Mesodermal cell (in vitro differentiated cells): Measurements from ENCODE around the gene POMGNT2.

ENCODE experiments used
- H3K27ac ChIP-seq: 2 replicates; pipeline ENCODE4 v1.7.0; 2013; ENCODE audit warnings: mild to moderate bottlenecking, low read depth, low read length, moderate library complexity; ENCODE audit not compliant: severe bottlenecking
- H3K36me3 ChIP-seq: 2 replicates; pipeline ENCODE4 v1.7.1; 2013; ENCODE audit warnings: mild to moderate bottlenecking, low read length, moderate library complexity; ENCODE audit not compliant: control insufficient read depth, insufficient read depth
- H3K4me1 ChIP-seq: one replicate; pipeline ENCODE4 v1.7.1; 2013; ENCODE audit warnings: mild to moderate bottlenecking, low read length; ENCODE audit not compliant: insufficient read depth, control insufficient read depth, poor library complexity, severe bottlenecking
- H3K4me3 ChIP-seq: 2 replicates; pipeline ENCODE4 v1.7.0; 2013; ENCODE audit warnings: low read length, control low read depth, mild to moderate bottlenecking; ENCODE audit not compliant: insufficient read depth, poor library complexity, severe bottlenecking; ENCODE audit errors: extremely low read depth
- H3K9me3 ChIP-seq: 2 replicates; pipeline ENCODE4 v1.7.1; 2013; ENCODE audit warnings: mild to moderate bottlenecking, low read length, moderate library complexity; ENCODE audit not compliant: control insufficient read depth
- WGBS, 2 experiments: methylation state at CpG; one replicate each; pipeline ENCODE4 v1.1.5; 2013; ENCODE audit warnings: missing lambda C conversion rate in 2 of 2; ENCODE audit not compliant: insufficient coverage in 2 of 2; 5-methylcytosine and 5-hydroxymethylcytosine counted together

Gene POMGNT2

GRCh38 chr3:43102773-43103480 lies 3.0 kb downstream of the POMGNT2 start:
- H3K4me3 ChIP-seq = no peak overlapping the region
- WGBS, 2 experiments = 94 to 100% methylated on average over 1 to 2 of the region's 2 CpGs
- no peaks in the 10 kb centered on the region for H3K9me3 ChIP-seq
- H3K27ac ChIP-seq = peak overlapping the region; percentile 10
- no peaks in the 10 kb centered on the region for H3K36me3 ChIP-seq
- no peaks in the 10 kb centered on the region for H3K4me1 ChIP-seq

GRCh38 chr3:43098761-43099160 lies 7.1 kb downstream of the POMGNT2 start:
- no peaks in the 10 kb centered on the region for H3K4me1 ChIP-seq
- no peaks in the 10 kb centered on the region for H3K9me3 ChIP-seq
- H3K36me3 ChIP-seq = no peaks in the 10 kb centered on the region
- 87 to 93% methylated on average over 8 of the region's 8 CpGs for WGBS, 2 experiments
- no peak overlapping the region for H3K27ac ChIP-seq
- no peak overlapping the region for H3K4me3 ChIP-seq

- Histone ChIP-seq H3K36me3 (no peaks in the 10 kb centered on the region), H3K9me3 (no peaks in the 10 kb centered on the region), H3K4me3 (no peak overlapping the region), H3K27ac (no peak overlapping the region), H3K4me1 (no peaks in the 10 kb centered on the region)
- WGBS, 2 experiments = 85 to 87% methylated on average over 4 of the region's 5 CpGs
Observed at GRCh38 chr3:43097400-43098080, 8.3 kb downstream of the POMGNT2 start.

GRCh38 chr3:43096761-43097160 lies 9.1 kb downstream of the POMGNT2 start:
- WGBS, 2 experiments = 90 to 100% methylated on average over 2 of the region's 3 CpGs
- Histone ChIP-seq H3K36me3 (no peaks in the 10 kb centered on the region), H3K27ac (no peak overlapping the region), H3K4me1 (no peaks in the 10 kb centered on the region), H3K4me3 (no peak overlapping the region), H3K9me3 (no peaks in the 10 kb centered on the region)

- Histone ChIP-seq H3K36me3 (no peaks in the 10 kb centered on the region), H3K4me3 (no peak overlapping the region), H3K9me3 (no peaks in the 10 kb centered on the region), H3K4me1 (no peaks in the 10 kb centered on the region), H3K27ac (no peak overlapping the region)
- 88 to 94% methylated on average over 2 to 3 of the region's 5 CpGs for WGBS, 2 experiments
Observed at GRCh38 chr3:43095370-43095769, 10.5 kb downstream of the POMGNT2 start.

- Histone ChIP-seq H3K4me1 (no peaks in the 10 kb centered on the region), H3K36me3 (no peaks in the 10 kb centered on the region), H3K4me3 (no peak overlapping the region), H3K27ac (no peak overlapping the region), H3K9me3 (no peaks in the 10 kb centered on the region)
- 88 to 98% methylated on average over 3 to 4 of the region's 4 CpGs for WGBS, 2 experiments
Observed at GRCh38 chr3:43094851-43095250, 11.0 kb downstream of the POMGNT2 start.

- Histone ChIP-seq H3K36me3 (no peaks in the 10 kb centered on the region), H3K4me1 (no peaks in the 10 kb centered on the region), H3K4me3 (no peak overlapping the region), H3K9me3 (no peaks in the 10 kb centered on the region), H3K27ac (no peak overlapping the region)
- 85 to 91% methylated on average over 2 of the region's 2 CpGs for WGBS, 2 experiments
Observed at GRCh38 chr3:43094381-43094780, 11.5 kb downstream of the POMGNT2 start.

GRCh38 chr3:43093974-43094373 lies 11.9 kb downstream of the POMGNT2 start:
- no peaks in the 10 kb centered on the region for H3K36me3 ChIP-seq
- WGBS, 2 experiments = no CpG with 5 or more reads among the region's 2 CpGs
- H3K4me1 ChIP-seq = no peaks in the 10 kb centered on the region
- no peak overlapping the region for H3K27ac ChIP-seq
- no peak overlapping the region for H3K4me3 ChIP-seq
- H3K9me3 ChIP-seq = no peaks in the 10 kb centered on the region

GRCh38 chr3:43093006-43093405 lies 12.9 kb downstream of the POMGNT2 start:
- no peaks in the 10 kb centered on the region for H3K36me3 ChIP-seq

GRCh38 chr3:43091481-43091880 lies 14.4 kb downstream of the POMGNT2 start:
- Histone ChIP-seq H3K9me3 (no peaks in the 10 kb centered on the region), H3K4me3 (no peak overlapping the region), H3K4me1 (peaks cover 3% of the 10 kb centered on the region), H3K27ac (no peak overlapping the region), H3K36me3 (no peaks in the 10 kb centered on the region)
- 90% methylated on average over 1 to 3 of the region's 4 CpGs for WGBS, 2 experiments

More at GRCh38 chr3:43093006-43093405, 12.9 kb downstream of the POMGNT2 start:
- no CpG with 5 or more reads among the region's 1 CpG for WGBS, 2 experiments
- Histone ChIP-seq H3K4me3 (no peak overlapping the region), H3K9me3 (no peaks in the 10 kb centered on the region), H3K27ac (no peak overlapping the region), H3K4me1 (no peaks in the 10 kb centered on the region)

- Histone ChIP-seq H3K4me3 (no peak overlapping the region), H3K36me3 (no peaks in the 10 kb centered on the region), H3K9me3 (no peaks in the 10 kb centered on the region), H3K4me1 (peaks cover 6% of the 10 kb centered on the region), H3K27ac (no peak overlapping the region)
- WGBS, 2 experiments = 90 to 93% methylated on average over 2 of the region's 3 CpGs
Observed at GRCh38 chr3:43090238-43090637, 15.6 kb downstream of the POMGNT2 start.
